ENCODE data around the gene PUM1.

The PUM1 gene

GRCh38 chr1:31019401-31019800 lies 46.1 kb downstream of the PUM1 start:
- Histone ChIP-seq H3K9me3 (ENCODE audit: control insufficient read depth, insufficient read depth, low read length) (no peaks in the 10 kb centered on the region), H3K4me1 (ENCODE audit: control insufficient read depth, insufficient read depth, low read length) (no peaks in the 10 kb centered on the region), H3K36me3 (ENCODE audit: control insufficient read depth, insufficient read depth, low read length) (no peaks in the 10 kb centered on the region), H3K27me3 (ENCODE audit: control insufficient read depth, insufficient read depth, low read length) (no peaks in the 10 kb centered on the region), H3K9ac (ENCODE audit: low read depth, low read length) (no peak overlapping the region), H3K4me3 (ENCODE audit: low read depth, low read length) (no peak overlapping the region)

GRCh38 chr1:31016868-31017267 lies 48.6 kb downstream of the PUM1 start:
- Histone ChIP-seq H3K27me3 (ENCODE audit: control insufficient read depth, insufficient read depth, low read length) (no peaks in the 10 kb centered on the region), H3K4me3 (ENCODE audit: low read depth, low read length) (no peak overlapping the region), H3K9ac (ENCODE audit: low read depth, low read length) (no peak overlapping the region), H3K4me1 (ENCODE audit: control insufficient read depth, insufficient read depth, low read length) (no peaks in the 10 kb centered on the region), H3K36me3 (ENCODE audit: control insufficient read depth, insufficient read depth, low read length) (no peaks in the 10 kb centered on the region), H3K9me3 (ENCODE audit: control insufficient read depth, insufficient read depth, low read length) (no peaks in the 10 kb centered on the region)

GRCh38 chr1:31013187-31013864 lies 52.2 kb downstream of the PUM1 start:
- Histone ChIP-seq H3K36me3 (ENCODE audit: control insufficient read depth, insufficient read depth, low read length) (no peaks in the 10 kb centered on the region), H3K4me1 (ENCODE audit: control insufficient read depth, insufficient read depth, low read length) (peaks cover 18% of the 10 kb centered on the region), H3K27me3 (ENCODE audit: control insufficient read depth, insufficient read depth, low read length) (no peaks in the 10 kb centered on the region), H3K9ac (ENCODE audit: low read depth, low read length) (no peak overlapping the region), H3K4me3 (ENCODE audit: low read depth, low read length) (no peak overlapping the region), H3K9me3 (ENCODE audit: control insufficient read depth, insufficient read depth, low read length) (no peaks in the 10 kb centered on the region)

DNA sequence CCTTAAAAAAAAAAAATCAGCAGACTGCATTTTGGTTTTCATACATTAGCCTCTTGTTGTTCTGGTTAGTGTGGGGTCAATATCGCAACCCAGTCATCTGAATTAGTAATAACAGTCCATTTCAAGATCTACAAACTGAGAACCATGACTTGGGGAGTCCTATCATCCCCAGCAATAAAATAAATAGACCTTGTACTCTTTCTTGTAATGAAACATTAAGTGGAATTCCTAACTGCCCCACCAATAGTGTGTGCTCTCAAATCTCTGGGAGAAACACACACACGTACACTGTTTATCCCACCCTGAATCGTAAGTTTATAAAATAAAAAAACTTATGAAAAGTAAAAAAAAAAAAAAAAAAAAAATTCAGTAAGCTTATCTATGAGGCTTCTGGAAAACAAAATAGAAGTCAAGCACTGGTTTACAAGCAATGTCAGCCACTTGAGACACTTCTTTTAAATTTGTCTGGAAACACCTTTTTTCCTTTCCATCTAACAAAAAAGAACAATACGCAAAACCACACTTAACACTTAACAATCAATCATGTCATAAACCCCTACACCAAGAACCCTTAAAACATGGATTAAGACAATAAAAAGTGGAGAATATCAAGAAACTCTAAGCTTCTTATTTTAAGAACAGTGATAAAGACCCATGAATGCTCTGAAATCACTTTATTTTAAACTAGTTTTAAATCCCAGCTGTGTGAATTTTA lies 53.1 kb downstream of the PUM1 start:
- no peak overlapping the region for H3K9ac ChIP-seq (ENCODE audit: low read depth, low read length)
- peaks cover 18% of the 10 kb centered on the region for H3K4me1 ChIP-seq (ENCODE audit: control insufficient read depth, insufficient read depth, low read length)
- H3K4me3 ChIP-seq (ENCODE audit: low read depth, low read length) = no peak overlapping the region
- no peaks in the 10 kb centered on the region for H3K9me3 ChIP-seq (ENCODE audit: control insufficient read depth, insufficient read depth, low read length)
- H3K36me3 ChIP-seq (ENCODE audit: control insufficient read depth, insufficient read depth, low read length) = no peaks in the 10 kb centered on the region
- H3K27me3 ChIP-seq (ENCODE audit: control insufficient read depth, insufficient read depth, low read length) = no peaks in the 10 kb centered on the region

- Histone ChIP-seq H3K9ac (ENCODE audit: low read depth, low read length) (no peak overlapping the region), H3K36me3 (ENCODE audit: control insufficient read depth, insufficient read depth, low read length) (no peaks in the 10 kb centered on the region), H3K27me3 (ENCODE audit: control insufficient read depth, insufficient read depth, low read length) (no peaks in the 10 kb centered on the region), H3K9me3 (ENCODE audit: control insufficient read depth, insufficient read depth, low read length) (no peaks in the 10 kb centered on the region), H3K4me1 (ENCODE audit: control insufficient read depth, insufficient read depth, low read length) (peaks cover 18% of the 10 kb centered on the region), H3K4me3 (ENCODE audit: low read depth, low read length) (no peak overlapping the region)
These were observed 53.8 kb downstream of the PUM1 start for GRCh38 chr1:31011719-31012118.

DNA sequence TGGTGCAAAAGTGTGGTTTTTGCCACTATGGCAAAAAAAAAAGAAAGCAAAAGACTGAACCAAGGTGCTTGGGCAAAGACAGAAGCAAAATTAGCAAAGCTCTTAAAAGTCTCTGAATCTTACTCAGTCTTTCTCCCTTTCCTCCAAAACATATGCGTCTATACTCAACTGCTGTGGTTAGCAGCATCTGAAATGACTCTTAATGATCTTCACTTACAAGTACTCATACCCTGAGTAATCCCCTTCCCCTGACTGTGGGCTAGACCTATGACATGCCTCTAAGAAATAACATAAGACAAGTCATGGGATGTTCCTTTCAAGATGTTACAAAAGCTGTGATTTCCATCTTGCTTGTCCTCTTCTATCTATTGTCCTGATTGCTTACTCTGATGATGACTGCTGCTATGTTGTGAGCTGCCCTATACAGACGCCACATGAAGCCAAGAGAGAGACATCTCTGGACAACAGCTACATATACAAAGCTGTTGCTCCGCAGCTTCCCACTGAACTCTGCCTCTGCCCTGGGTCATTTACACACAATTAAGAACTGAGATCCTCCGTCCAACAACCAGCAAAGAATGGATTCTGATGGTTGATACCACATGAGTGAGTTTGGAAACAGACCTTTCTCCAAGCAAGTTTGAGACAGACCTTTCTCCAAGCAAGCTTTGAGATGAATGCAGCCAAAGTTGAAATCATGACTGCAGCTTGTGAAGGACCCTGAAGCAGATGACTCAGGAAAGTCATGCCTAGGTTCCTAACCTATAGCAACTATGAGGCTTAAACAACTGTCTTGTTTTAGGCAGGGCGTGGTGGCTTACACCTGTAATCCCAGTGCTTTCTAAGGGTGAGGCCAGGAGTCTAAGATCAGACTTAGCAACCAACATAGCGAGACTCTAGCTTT lies 55.2 kb downstream of the PUM1 start:
- no peaks in the 10 kb centered on the region for H3K9me3 ChIP-seq (ENCODE audit: control insufficient read depth, insufficient read depth, low read length)
- no peaks in the 10 kb centered on the region for H3K27me3 ChIP-seq (ENCODE audit: control insufficient read depth, insufficient read depth, low read length)
- H3K36me3 ChIP-seq (ENCODE audit: control insufficient read depth, insufficient read depth, low read length) = no peaks in the 10 kb centered on the region
- peaks cover 18% of the 10 kb centered on the region for H3K4me1 ChIP-seq (ENCODE audit: control insufficient read depth, insufficient read depth, low read length)
- H3K9ac ChIP-seq (ENCODE audit: low read depth, low read length) = no peak overlapping the region
- H3K4me3 ChIP-seq (ENCODE audit: low read depth, low read length) = no peak overlapping the region

DNA sequence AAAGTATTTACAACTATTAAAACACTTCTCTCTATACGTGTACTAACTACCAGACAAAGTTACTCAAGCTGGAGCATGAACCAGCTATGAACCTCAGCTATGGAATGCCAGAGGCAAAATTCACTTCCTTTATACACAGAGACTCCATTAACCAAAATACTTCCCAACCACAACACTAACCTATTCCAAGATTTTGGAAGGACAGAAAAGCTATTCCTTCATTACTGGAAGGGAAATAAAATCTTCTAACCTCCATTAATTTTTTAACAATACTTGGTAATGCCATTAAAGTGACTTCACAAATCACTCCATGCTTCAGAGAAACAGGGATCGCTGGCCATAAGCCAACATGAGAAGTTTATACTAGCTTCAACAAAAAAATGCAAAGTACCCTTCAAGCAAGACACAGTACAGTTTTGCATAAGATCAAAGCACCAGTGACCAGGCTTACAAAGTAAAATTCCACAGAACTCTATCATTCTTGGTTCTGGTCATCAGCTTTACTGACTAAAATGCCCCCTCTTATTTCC lies 58.0 kb downstream of the PUM1 start:
- H3K4me1 ChIP-seq (ENCODE audit: control insufficient read depth, insufficient read depth, low read length) = peaks cover 18% of the 10 kb centered on the region
- H3K36me3 ChIP-seq (ENCODE audit: control insufficient read depth, insufficient read depth, low read length) = peaks cover 4% of the 10 kb centered on the region

GRCh38 chr1:31006747-31007146 lies 58.8 kb downstream of the PUM1 start:
- Histone ChIP-seq H3K27me3 (ENCODE audit: control insufficient read depth, insufficient read depth, low read length) (no peaks in the 10 kb centered on the region), H3K4me1 (ENCODE audit: control insufficient read depth, insufficient read depth, low read length) (peaks cover 17% of the 10 kb centered on the region), H3K4me3 (ENCODE audit: low read depth, low read length) (no peak overlapping the region), H3K9me3 (ENCODE audit: control insufficient read depth, insufficient read depth, low read length) (no peaks in the 10 kb centered on the region), H3K36me3 (ENCODE audit: control insufficient read depth, insufficient read depth, low read length) (peaks cover 4% of the 10 kb centered on the region), H3K9ac (ENCODE audit: low read depth, low read length) (no peak overlapping the region)

More for the DNA sequence above, 58.0 kb downstream of the PUM1 start:
- Histone ChIP-seq H3K27me3 (ENCODE audit: control insufficient read depth, insufficient read depth, low read length) (no peaks in the 10 kb centered on the region), H3K4me3 (ENCODE audit: low read depth, low read length) (no peak overlapping the region), H3K9me3 (ENCODE audit: control insufficient read depth, insufficient read depth, low read length) (no peaks in the 10 kb centered on the region), H3K9ac (ENCODE audit: low read depth, low read length) (no peak overlapping the region)

- H3K4me3 ChIP-seq (ENCODE audit: low read depth, low read length) = no peak overlapping the region
- H3K9ac ChIP-seq (ENCODE audit: low read depth, low read length) = no peak overlapping the region
- H3K4me1 ChIP-seq (ENCODE audit: control insufficient read depth, insufficient read depth, low read length) = peaks cover 10% of the 10 kb centered on the region
- H3K27me3 ChIP-seq (ENCODE audit: control insufficient read depth, insufficient read depth, low read length) = no peaks in the 10 kb centered on the region
- no peaks in the 10 kb centered on the region for H3K9me3 ChIP-seq (ENCODE audit: control insufficient read depth, insufficient read depth, low read length)
- peaks cover 4% of the 10 kb centered on the region for H3K36me3 ChIP-seq (ENCODE audit: control insufficient read depth, insufficient read depth, low read length)
These were observed 59.8 kb downstream of the PUM1 start for GRCh38 chr1:31005617-31006166.

- H3K4me1 ChIP-seq (ENCODE audit: control insufficient read depth, insufficient read depth, low read length) = peaks cover 6% of the 10 kb centered on the region
- no peaks in the 10 kb centered on the region for H3K9me3 ChIP-seq (ENCODE audit: control insufficient read depth, insufficient read depth, low read length)
- H3K4me3 ChIP-seq (ENCODE audit: low read depth, low read length) = no peak overlapping the region
- no peak overlapping the region for H3K9ac ChIP-seq (ENCODE audit: low read depth, low read length)
- H3K27me3 ChIP-seq (ENCODE audit: control insufficient read depth, insufficient read depth, low read length) = no peaks in the 10 kb centered on the region
- H3K36me3 ChIP-seq (ENCODE audit: control insufficient read depth, insufficient read depth, low read length) = peaks cover 4% of the 10 kb centered on the region
These were observed 60.3 kb downstream of the PUM1 start for GRCh38 chr1:31005198-31005597.

- H3K4me3 ChIP-seq (ENCODE audit: low read depth, low read length) = no peak overlapping the region
- H3K27me3 ChIP-seq (ENCODE audit: control insufficient read depth, insufficient read depth, low read length) = no peaks in the 10 kb centered on the region
- no peak overlapping the region for H3K9ac ChIP-seq (ENCODE audit: low read depth, low read length)
- peaks cover 7% of the 10 kb centered on the region for H3K4me1 ChIP-seq (ENCODE audit: control insufficient read depth, insufficient read depth, low read length)
- H3K9me3 ChIP-seq (ENCODE audit: control insufficient read depth, insufficient read depth, low read length) = no peaks in the 10 kb centered on the region
- peaks cover 4% of the 10 kb centered on the region for H3K36me3 ChIP-seq (ENCODE audit: control insufficient read depth, insufficient read depth, low read length)
These were observed 61.3 kb downstream of the PUM1 start for GRCh38 chr1:31004231-31004621.
